Panc1 (cell line): ENCODE data around the gene WBP2. TPM values are rescaled to one million over a fixed set of nuclear protein-coding genes. Genes with fewer than 3 reads are reported as not detected.
A peak's percentile ranks its signal among the peaks of the same experiment; 100 is the strongest.
"Not testable (repeated sequence)": the region's sequence is repeated elsewhere in the genome, so short reads cannot be mapped to it uniquely, and the experiment has no call there.

Experiments used
- ATAC-seq: fragments of 200-7000 bp; cut with Tn5 transposase; 2 replicates; pipeline ENCODE4 v1.9.1; 2020; ENCODE audit warnings: mild to moderate bottlenecking, moderate library complexity
- BruUV-seq: library from RNA; stranded (reverse); fragments of 400-500 nt; replicated peaks from 2 replicates; lab custom pipeline; 2021; lab: Mats Ljungman, UMichigan
- CTCF ChIA-PET: fragments of 300-600 bp; sonication (Branson Sonifier 250); formaldehyde crosslinking; loops from one replicate; lab custom pipeline; 2022; ENCODE audit warnings: antibody characterized with exemption; lab: Charles Lee
- POLR2A ChIA-PET: fragments of 300-600 bp; sonication (Branson Sonifier 250); formaldehyde crosslinking; loops from one replicate; lab custom pipeline; 2022; ENCODE audit warnings: antibody characterized with exemption; lab: Charles Lee
- DNase-seq: peaks from one replicate; pipeline ENCODE4 v3.0.0-alpha.2; 2010; ENCODE audit warnings: low read depth, low spot score
- H3K27ac ChIP-seq: 2 replicates; pipeline ENCODE4 v1.5.1; 2011; ENCODE audit warnings: mild to moderate bottlenecking, low read length, inconsistent platforms
- H3K27me3 ChIP-seq: fragments of 200-500 bp; sonication (Bioruptor generic); 2 replicates; pipeline ENCODE4 v1.6.0; 2014; ENCODE audit warnings: low read length, inconsistent platforms; ENCODE audit not compliant: control insufficient read depth, insufficient read depth
- H3K36me3 ChIP-seq: fragments of 200-500 bp; sonication (Bioruptor generic); 2 replicates; pipeline ENCODE4 v1.5.1; 2014; ENCODE audit warnings: inconsistent platforms, mild to moderate bottlenecking, low read length, moderate library complexity; ENCODE audit not compliant: control insufficient read depth, insufficient read depth
- H3K4me1 ChIP-seq: 2 replicates; pipeline ENCODE4 v1.5.1; 2011; ENCODE audit warnings: inconsistent platforms, mild to moderate bottlenecking, low read length, moderate library complexity; ENCODE audit not compliant: control insufficient read depth, insufficient read depth
- H3K4me3 ChIP-seq, 2 experiments: 2 replicates each; pipeline ENCODE4 v1.5.1; 2011 to 2012; ENCODE audit warnings: low read depth in 2 of 2, low read length in 2 of 2, mild to moderate bottlenecking in 2 of 2, inconsistent platforms in 1 of 2, moderate library complexity in 1 of 2
- H3K9me3 ChIP-seq: fragments of 200-500 bp; sonication (Bioruptor generic); 2 replicates; pipeline ENCODE4 v1.5.1; 2014; ENCODE audit warnings: low read depth, mild to moderate bottlenecking, inconsistent platforms, low read length, moderate library complexity; ENCODE audit not compliant: control insufficient read depth, insufficient read depth
- POLR2AphosphoS5 ChIP-seq: IDR thresholded peaks from 2 replicates; pipeline ENCODE4 v1.6.1; 2012; ENCODE audit warnings: mild to moderate bottlenecking, low read depth, low read length, moderate library complexity
- SIN3A ChIP-seq: IDR thresholded peaks from 2 replicates; pipeline ENCODE4 v1.6.1; 2012; ENCODE audit warnings: low read depth, mild to moderate bottlenecking, low read length, moderate library complexity, borderline replicate concordance; ENCODE audit not compliant: insufficient read depth
- TCF7L2 ChIP-seq: IDR thresholded peaks from 2 replicates; pipeline ENCODE4 v1.6.1; 2011; ENCODE audit warnings: mild to moderate bottlenecking, low read depth, low read length, inconsistent platforms
- in situ Hi-C: cut with HindIII; loops from 2 replicates; pipeline ENCODE4 v1.10.0; 2016; ENCODE audit warnings: low sequenced_read_pairs, low pct_unique_long_range_greater_than_20kb
- intact Hi-C: fragments of 100-400 bp; cut with micrococcal nuclease; formaldehyde crosslinking; loops from one replicate; pipeline ENCODE4 v1.10.0; 2022; ENCODE audit not compliant: unreplicated experiment
- total RNA-seq: library from RNA; stranded (reverse); gene quantifications from one replicate; pipeline ENCODE4 v1.2.1, GENCODE V29; 2021; ENCODE audit not compliant: unreplicated experiment
- TF ChIP-seq, protein P1 (sequence below), 2 experiments: IDR thresholded peaks; 2 replicates each; pipeline ENCODE4 v1.6.1; 2011 to 2012; ENCODE audit warnings: low read depth in 2 of 2, control low read depth in 1 of 2, low read length in 1 of 2, mild to moderate bottlenecking in 1 of 2, moderate library complexity in 1 of 2; ENCODE audit not compliant: insufficient read depth in 1 of 2
- TF ChIP-seq, protein P2 (sequence below): fragments of 450-650 bp; IDR thresholded peaks from 2 replicates; pipeline ENCODE4 v1.5.1; 2017; ENCODE audit warnings: mild to moderate bottlenecking

Gene WBP2
- total RNA-seq, 1 experiment from 2014 or later = 163 TPM

DNA sequence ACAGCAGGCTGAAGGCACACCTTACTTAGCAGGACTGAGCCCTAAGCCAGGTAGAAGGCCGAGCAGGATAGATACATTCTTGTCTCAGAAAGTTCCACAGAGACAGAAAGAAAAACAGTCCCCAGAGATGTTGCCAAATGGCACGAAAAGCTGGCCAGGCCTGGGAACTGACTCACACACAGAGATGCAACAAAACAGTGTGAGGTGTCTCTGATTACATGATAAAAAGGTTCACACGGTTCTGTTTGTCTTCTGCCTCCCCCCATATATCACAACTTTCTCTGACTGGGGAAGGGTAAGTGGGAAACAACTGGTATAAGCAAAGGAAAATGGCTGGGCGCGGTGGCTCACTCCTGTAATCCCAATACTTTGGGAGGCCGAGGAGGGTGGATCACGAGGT is 1.7 kb downstream of the WBP2 start:
- no peaks in the 10 kb centered on the region for H3K9me3 ChIP-seq
- no peak for ATAC-seq
- no peak overlapping the region for H3K4me3 ChIP-seq
- H3K27ac ChIP-seq = peak overlapping the region; percentile 82; the same call in 1 of the 2 replicates
- peaks cover 23% of the 10 kb centered on the region for H3K4me1 ChIP-seq
- intact Hi-C loops = no loop called here
- no peaks in the 10 kb centered on the region for H3K27me3 ChIP-seq
- CTCF ChIA-PET = interaction anchor here (0.5 kb wide), 1 partner anchor 25 kb away, joined by 3 read pairs; the partner anchor contains the start of gene TRIM47
- TF ChIP-seq, protein P1, sequence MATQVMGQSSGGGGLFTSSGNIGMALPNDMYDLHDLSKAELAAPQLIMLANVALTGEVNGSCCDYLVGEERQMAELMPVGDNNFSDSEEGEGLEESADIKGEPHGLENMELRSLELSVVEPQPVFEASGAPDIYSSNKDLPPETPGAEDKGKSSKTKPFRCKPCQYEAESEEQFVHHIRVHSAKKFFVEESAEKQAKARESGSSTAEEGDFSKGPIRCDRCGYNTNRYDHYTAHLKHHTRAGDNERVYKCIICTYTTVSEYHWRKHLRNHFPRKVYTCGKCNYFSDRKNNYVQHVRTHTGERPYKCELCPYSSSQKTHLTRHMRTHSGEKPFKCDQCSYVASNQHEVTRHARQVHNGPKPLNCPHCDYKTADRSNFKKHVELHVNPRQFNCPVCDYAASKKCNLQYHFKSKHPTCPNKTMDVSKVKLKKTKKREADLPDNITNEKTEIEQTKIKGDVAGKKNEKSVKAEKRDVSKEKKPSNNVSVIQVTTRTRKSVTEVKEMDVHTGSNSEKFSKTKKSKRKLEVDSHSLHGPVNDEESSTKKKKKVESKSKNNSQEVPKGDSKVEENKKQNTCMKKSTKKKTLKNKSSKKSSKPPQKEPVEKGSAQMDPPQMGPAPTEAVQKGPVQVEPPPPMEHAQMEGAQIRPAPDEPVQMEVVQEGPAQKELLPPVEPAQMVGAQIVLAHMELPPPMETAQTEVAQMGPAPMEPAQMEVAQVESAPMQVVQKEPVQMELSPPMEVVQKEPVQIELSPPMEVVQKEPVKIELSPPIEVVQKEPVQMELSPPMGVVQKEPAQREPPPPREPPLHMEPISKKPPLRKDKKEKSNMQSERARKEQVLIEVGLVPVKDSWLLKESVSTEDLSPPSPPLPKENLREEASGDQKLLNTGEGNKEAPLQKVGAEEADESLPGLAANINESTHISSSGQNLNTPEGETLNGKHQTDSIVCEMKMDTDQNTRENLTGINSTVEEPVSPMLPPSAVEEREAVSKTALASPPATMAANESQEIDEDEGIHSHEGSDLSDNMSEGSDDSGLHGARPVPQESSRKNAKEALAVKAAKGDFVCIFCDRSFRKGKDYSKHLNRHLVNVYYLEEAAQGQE (IDR thresholded peaks at IDR 0.05; ENCODE audit: insufficient read depth in 1 of 2, low read depth in 2 of 2, low read length in 1 of 2) = no peak
- TF ChIP-seq POLR2AphosphoS5 (no peak), SIN3A (no peak), TCF7L2 (no peak)
- TF ChIP-seq, protein P2, sequence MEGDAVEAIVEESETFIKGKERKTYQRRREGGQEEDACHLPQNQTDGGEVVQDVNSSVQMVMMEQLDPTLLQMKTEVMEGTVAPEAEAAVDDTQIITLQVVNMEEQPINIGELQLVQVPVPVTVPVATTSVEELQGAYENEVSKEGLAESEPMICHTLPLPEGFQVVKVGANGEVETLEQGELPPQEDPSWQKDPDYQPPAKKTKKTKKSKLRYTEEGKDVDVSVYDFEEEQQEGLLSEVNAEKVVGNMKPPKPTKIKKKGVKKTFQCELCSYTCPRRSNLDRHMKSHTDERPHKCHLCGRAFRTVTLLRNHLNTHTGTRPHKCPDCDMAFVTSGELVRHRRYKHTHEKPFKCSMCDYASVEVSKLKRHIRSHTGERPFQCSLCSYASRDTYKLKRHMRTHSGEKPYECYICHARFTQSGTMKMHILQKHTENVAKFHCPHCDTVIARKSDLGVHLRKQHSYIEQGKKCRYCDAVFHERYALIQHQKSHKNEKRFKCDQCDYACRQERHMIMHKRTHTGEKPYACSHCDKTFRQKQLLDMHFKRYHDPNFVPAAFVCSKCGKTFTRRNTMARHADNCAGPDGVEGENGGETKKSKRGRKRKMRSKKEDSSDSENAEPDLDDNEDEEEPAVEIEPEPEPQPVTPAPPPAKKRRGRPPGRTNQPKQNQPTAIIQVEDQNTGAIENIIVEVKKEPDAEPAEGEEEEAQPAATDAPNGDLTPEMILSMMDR = no peak
- POLR2A ChIA-PET = interaction anchor here (0.5 to 0.6 kb wide), 3 partner anchors 115 to 1243 kb away, joined by 3 to 8 read pairs (median 3); no protein-coding TSS in a partner anchor
- in situ Hi-C loops = no loop called here
- no peaks in the 10 kb centered on the region; the same call in 1 of the 2 replicates for H3K36me3 ChIP-seq
- no TSS peak for BruUV-seq
- DNase-seq = no peak

- H3K36me3 ChIP-seq, H3K4me3 ChIP-seq, BruUV-seq, intact Hi-C loops, H3K27ac ChIP-seq, H3K27me3 ChIP-seq, ATAC-seq, in situ Hi-C loops, H3K9me3 ChIP-seq, CTCF ChIA-PET, DNase-seq, POLR2A ChIA-PET: not testable (repeated sequence)
- peaks cover 31% of the 10 kb centered on the region for H3K4me1 ChIP-seq
These were observed 3.5 kb downstream of the WBP2 start for GRCh38 chr17:75851693-75851991.

DNA sequence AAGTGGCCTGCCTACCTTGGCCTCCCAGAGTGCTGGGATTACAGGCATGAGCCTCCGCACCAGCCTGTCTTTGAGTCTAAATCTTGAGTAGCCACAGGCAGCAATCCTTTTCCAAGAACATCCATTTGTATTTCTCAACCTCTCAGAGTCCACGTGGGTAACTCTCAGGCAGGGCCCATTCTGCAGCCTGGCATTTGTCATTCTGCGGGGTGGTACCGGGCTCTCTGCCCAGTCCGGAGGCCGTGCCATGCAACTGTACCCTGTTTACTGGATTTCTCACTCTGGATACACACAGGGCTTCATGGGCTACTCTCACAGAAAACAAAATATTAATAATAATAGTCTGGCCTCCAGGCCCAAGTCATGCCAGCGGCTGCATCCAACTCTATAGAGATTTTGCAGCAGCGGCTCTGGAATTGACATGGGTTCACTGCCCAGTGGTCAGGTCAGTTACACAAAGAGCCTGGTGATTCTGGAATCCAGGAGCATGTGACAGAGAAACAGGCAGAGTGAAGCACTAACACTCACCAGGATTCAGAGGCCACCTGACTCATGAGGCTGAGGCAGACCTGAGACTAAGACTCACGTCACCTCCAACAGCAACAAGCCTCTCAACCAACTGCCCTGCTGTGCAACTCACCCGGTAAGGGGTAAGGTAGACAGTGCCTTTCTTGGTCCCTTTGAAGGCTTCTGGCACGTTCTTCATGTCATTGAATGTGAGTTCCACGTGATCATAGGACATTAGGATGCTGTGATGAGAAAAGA is 4.0 kb downstream of the WBP2 start:
- in situ Hi-C loops (no loop called here), intact Hi-C loops (no loop called here)
- no peak overlapping the region for H3K4me3 ChIP-seq
- BruUV-seq = no TSS peak
- no peaks in the 10 kb centered on the region for H3K27me3 ChIP-seq
- no peak for TF ChIP-seq SIN3A
- TF ChIP-seq, protein P1 (IDR thresholded peaks at IDR 0.05; ENCODE audit: insufficient read depth in 1 of 2, low read depth in 2 of 2, low read length in 1 of 2) = no peak
- no peak for TF ChIP-seq TCF7L2
- TF ChIP-seq POLR2AphosphoS5 = no peak
- TF ChIP-seq, protein P2 = no peak
- no peak overlapping the region for H3K27ac ChIP-seq
- ATAC-seq (no peak), DNase-seq (no peak)
- peaks cover 29% of the 10 kb centered on the region for H3K4me1 ChIP-seq
- no peaks in the 10 kb centered on the region; the same call in 1 of the 2 replicates for H3K36me3 ChIP-seq
- ChIA-PET CTCF (no interaction called here), POLR2A (interaction anchor here (0.7 kb wide), 1 partner anchor 11 kb away, joined by 6 read pairs; no protein-coding TSS in a partner anchor)
- H3K9me3 ChIP-seq = no peaks in the 10 kb centered on the region
